ENCODE data around the gene EYA4.

GRCh38 chr6:133257545-133258105 is 16.5 kb downstream of the EYA4 start:
- no peak for TF ChIP-seq SUZ12 (IDR thresholded peaks at IDR 0.05; ENCODE audit: extremely low read depth, insufficient read depth, insufficient read length)
- no peak for TF ChIP-seq YY1 (IDR thresholded peaks at IDR 0.05; ENCODE audit: insufficient read depth, insufficient read length)
- TF ChIP-seq ZNF274 (IDR thresholded peaks at IDR 0.05; ENCODE audit: low read depth, low read length) = no peak

All from NT2/D1 (cell line).